ENCODE measurements around the gene WDR76. TPM values are rescaled to one million over a fixed set of nuclear protein-coding genes. Genes with fewer than 3 reads are reported as not detected.
A peak's percentile ranks its signal among the peaks of the same experiment; 100 is the strongest.
"Not testable (repeated sequence)": the region's sequence is repeated elsewhere in the genome, so short reads cannot be mapped to it uniquely, and the experiment has no call there.

Gene WDR76
- total RNA-seq, 1 experiment from 2014 or later = 29.6 TPM

DNA sequence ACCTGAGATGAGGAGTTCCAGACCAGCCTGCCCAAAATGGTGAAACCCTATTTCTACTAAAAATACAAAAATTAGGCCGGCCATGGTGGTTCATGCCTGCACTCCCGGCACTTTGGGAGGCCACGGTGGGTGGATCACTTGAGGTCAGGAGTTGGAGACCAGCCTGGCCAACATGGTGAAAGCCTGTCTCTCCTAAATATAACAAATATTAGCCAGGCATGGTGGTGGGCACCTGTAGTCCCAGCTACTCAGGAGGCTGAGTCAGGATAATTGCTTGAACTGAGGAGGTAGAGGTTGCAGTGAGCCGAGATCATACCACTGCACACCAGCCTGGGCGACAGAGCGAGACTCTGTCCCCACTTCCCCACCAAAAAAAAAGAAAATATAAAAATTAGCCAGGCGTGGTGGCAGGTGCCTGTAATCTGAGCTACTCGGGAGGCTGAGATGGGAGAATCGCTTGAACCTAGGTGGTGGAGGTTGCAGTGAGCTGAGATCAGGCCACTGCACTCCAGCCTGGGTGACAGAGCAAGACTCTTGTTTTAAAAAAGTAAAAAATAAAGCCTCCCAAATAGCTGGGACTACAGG lies 4.0 kb downstream of the WDR76 start:
- not testable (repeated sequence) for H2AFZ ChIP-seq (ENCODE audit: low read length); H4K20me1 ChIP-seq (ENCODE audit: control insufficient read depth, insufficient read depth, insufficient read length); H3K27ac Mint-ChIP-seq; H2AK5ac ChIP-seq (ENCODE audit: insufficient read length, low read length); H2BK120ac ChIP-seq (ENCODE audit: low read depth, low read length, poor library complexity, severe bottlenecking); H3K4me1 ChIP-seq (ENCODE audit: insufficient read depth, low read length); H3K9me3 ChIP-seq (ENCODE audit: control insufficient read depth, low read depth, low read length); H4K5ac ChIP-seq (ENCODE audit: insufficient read length, low read depth, low read length); H2BK20ac ChIP-seq (ENCODE audit: low read depth, low read length, poor library complexity, severe bottlenecking); H3K79me2 ChIP-seq (ENCODE audit: insufficient read depth, low read length); H4K91ac ChIP-seq (ENCODE audit: insufficient read length, low read depth, low read length); H3K23me2 ChIP-seq (ENCODE audit: insufficient read length, low read depth, low read length, poor library complexity, severe bottlenecking); H3K14ac ChIP-seq (ENCODE audit: insufficient read depth, low read length); H3K4ac ChIP-seq (ENCODE audit: low read depth, low read length); H3K56ac ChIP-seq (ENCODE audit: insufficient read length, low read depth, low read length); H4K8ac ChIP-seq (replicated peaks; ENCODE audit: insufficient read length, low read depth, low read length); DNase-seq; H3T11ph ChIP-seq (ENCODE audit: low read length); H2BK5ac ChIP-seq (ENCODE audit: insufficient read length, low read length); H3K27me3 ChIP-seq (ENCODE audit: insufficient read depth, low read length); H3K9ac ChIP-seq (ENCODE audit: extremely low read depth, insufficient read length, low read length); H3K79me1 ChIP-seq (ENCODE audit: insufficient read depth, low read depth, low read length, poor library complexity, severe bottlenecking); H2BK15ac ChIP-seq (ENCODE audit: low read depth, low read length); H3K18ac ChIP-seq (ENCODE audit: insufficient read length, low read depth, low read length); H3K4me3 Mint-ChIP-seq; H2BK12ac ChIP-seq (ENCODE audit: insufficient read length, low read depth, low read length); H3K9me3 Mint-ChIP-seq; H3K27me3 Mint-ChIP-seq (ENCODE audit: low read depth); H3K4me2 ChIP-seq (ENCODE audit: insufficient read depth, insufficient read length, low read length); H3K27ac ChIP-seq (ENCODE audit: insufficient read length, low read depth, low read length); H3K23ac ChIP-seq (ENCODE audit: insufficient read length, low read depth, low read length)
- H3K36me3 Mint-ChIP-seq (ENCODE audit: insufficient read depth in 1 of 3, low read depth in 3 of 3) = peaks cover 13 to 46% (median 39%) of the 10 kb centered on the region in 3 experiments
- peaks cover 10 to 14% of the 10 kb centered on the region in 2 experiments for H3K4me1 Mint-ChIP-seq
- no CpG with 5 or more reads among the region's 9 CpGs for WGBS (ENCODE audit: extremely low coverage, insufficient read length, low lambda C conversion rate)

DNA sequence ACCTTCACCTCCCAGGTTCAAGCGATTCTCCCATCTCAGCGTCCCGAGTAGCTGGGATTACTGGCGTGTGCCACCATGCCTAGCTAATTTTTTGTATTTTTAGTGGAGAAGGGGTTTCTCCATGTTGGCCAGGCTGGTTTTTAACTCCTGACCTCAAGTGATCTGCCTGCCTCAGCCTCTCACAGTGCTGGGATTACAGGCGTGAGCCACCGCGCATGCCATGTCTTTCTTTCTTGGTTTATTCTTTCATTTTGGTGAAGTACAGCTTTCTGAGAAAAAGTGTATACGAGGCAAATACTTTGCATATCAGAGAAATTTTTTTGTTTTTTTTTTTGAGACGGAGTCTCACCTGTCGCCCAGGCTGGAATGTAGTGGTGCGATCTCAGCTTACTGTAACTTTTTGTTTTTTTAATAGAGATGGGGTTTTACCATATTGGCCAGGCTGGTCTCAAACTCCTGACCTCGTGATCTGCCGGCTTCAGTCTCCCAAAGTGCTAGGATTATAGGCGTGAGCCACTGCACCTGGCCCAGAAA lies 4.8 kb downstream of the WDR76 start:
- not testable (repeated sequence) for H3K9me3 ChIP-seq (ENCODE audit: control insufficient read depth, low read depth, low read length); H3K4me2 ChIP-seq (ENCODE audit: insufficient read depth, insufficient read length, low read length); H3K9ac ChIP-seq (ENCODE audit: extremely low read depth, insufficient read length, low read length); H2BK5ac ChIP-seq (ENCODE audit: insufficient read length, low read length); H2AK5ac ChIP-seq (ENCODE audit: insufficient read length, low read length); H2AFZ ChIP-seq (ENCODE audit: low read length); H3K4ac ChIP-seq (ENCODE audit: low read depth, low read length); H2BK120ac ChIP-seq (ENCODE audit: low read depth, low read length, poor library complexity, severe bottlenecking); H3K18ac ChIP-seq (ENCODE audit: insufficient read length, low read depth, low read length); H3K23ac ChIP-seq (ENCODE audit: insufficient read length, low read depth, low read length); H4K91ac ChIP-seq (ENCODE audit: insufficient read length, low read depth, low read length); H3K4me3 Mint-ChIP-seq; H3T11ph ChIP-seq (ENCODE audit: low read length); DNase-seq; H2BK12ac ChIP-seq (ENCODE audit: insufficient read length, low read depth, low read length); H4K20me1 ChIP-seq (ENCODE audit: control insufficient read depth, insufficient read depth, insufficient read length); H4K5ac ChIP-seq (ENCODE audit: insufficient read length, low read depth, low read length); H3K79me2 ChIP-seq (ENCODE audit: insufficient read depth, low read length); H3K56ac ChIP-seq (ENCODE audit: insufficient read length, low read depth, low read length); H3K14ac ChIP-seq (ENCODE audit: insufficient read depth, low read length); H3K79me1 ChIP-seq (ENCODE audit: insufficient read depth, low read depth, low read length, poor library complexity, severe bottlenecking); H4K8ac ChIP-seq (replicated peaks; ENCODE audit: insufficient read length, low read depth, low read length); H3K23me2 ChIP-seq (ENCODE audit: insufficient read length, low read depth, low read length, poor library complexity, severe bottlenecking); H3K4me1 ChIP-seq (ENCODE audit: insufficient read depth, low read length); H3K27ac ChIP-seq (ENCODE audit: insufficient read length, low read depth, low read length); H2BK20ac ChIP-seq (ENCODE audit: low read depth, low read length, poor library complexity, severe bottlenecking); H3K27me3 ChIP-seq (ENCODE audit: insufficient read depth, low read length); H3K27me3 Mint-ChIP-seq (ENCODE audit: low read depth); H2BK15ac ChIP-seq (ENCODE audit: low read depth, low read length); H3K9me3 Mint-ChIP-seq
- Mint-ChIP-seq H3K27ac (peak overlapping the region in 1 of 3 experiments; percentile 34; a peak in 3 of 7 replicates), H3K4me1 (peaks cover 10 to 14% of the 10 kb centered on the region in 2 experiments), H3K36me3 (ENCODE audit: insufficient read depth in 1 of 3, low read depth in 3 of 3) (peaks cover 17 to 53% (median 47%) of the 10 kb centered on the region in 3 experiments)
- no CpG with 5 or more reads among the region's 14 CpGs for WGBS (ENCODE audit: extremely low coverage, insufficient read length, low lambda C conversion rate)
